Stimulated activated CD4-positive, alpha-beta T cell treated with anti-CD3 and anti-CD28 coated beads, TNF-alpha, amount 100 ng/mL, for 4 hours (primary cell): ENCODE data around the gene SMG1.
A peak's percentile ranks its signal among the peaks of the same experiment; 100 is the strongest.
"Not testable (repeated sequence)": the region's sequence is repeated elsewhere in the genome, so short reads cannot be mapped to it uniquely, and the experiment has no call there.

ENCODE experiments used
- DNase-seq, 3 experiments: peaks; one replicate each; pipeline ENCODE4 v3.0.0-alpha.2; 2020; ENCODE audit warnings: low read depth in 3 of 3

SMG1 gene

DNA sequence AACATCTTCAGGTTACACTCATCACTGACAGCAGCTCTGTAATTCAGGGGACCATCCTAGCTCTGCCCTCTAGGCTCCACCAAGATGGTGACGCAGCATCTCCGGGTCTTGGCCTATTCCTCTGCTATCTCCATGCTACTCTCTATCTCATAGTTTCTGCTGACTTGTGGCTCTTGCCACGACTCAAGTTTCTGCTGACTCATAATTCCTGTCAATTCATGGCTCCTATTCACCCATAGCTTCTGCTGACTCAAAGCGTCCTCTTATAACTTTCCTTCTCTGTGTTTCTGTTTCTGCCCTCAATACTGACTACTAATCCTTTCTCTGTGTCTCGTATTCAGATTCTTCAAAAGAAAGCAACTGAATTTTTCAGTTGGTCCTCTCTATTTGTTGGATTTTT lies 163.5 kb downstream of the SMG1 start:
- DNase-seq, result not testable (repeated sequence)

DNA sequence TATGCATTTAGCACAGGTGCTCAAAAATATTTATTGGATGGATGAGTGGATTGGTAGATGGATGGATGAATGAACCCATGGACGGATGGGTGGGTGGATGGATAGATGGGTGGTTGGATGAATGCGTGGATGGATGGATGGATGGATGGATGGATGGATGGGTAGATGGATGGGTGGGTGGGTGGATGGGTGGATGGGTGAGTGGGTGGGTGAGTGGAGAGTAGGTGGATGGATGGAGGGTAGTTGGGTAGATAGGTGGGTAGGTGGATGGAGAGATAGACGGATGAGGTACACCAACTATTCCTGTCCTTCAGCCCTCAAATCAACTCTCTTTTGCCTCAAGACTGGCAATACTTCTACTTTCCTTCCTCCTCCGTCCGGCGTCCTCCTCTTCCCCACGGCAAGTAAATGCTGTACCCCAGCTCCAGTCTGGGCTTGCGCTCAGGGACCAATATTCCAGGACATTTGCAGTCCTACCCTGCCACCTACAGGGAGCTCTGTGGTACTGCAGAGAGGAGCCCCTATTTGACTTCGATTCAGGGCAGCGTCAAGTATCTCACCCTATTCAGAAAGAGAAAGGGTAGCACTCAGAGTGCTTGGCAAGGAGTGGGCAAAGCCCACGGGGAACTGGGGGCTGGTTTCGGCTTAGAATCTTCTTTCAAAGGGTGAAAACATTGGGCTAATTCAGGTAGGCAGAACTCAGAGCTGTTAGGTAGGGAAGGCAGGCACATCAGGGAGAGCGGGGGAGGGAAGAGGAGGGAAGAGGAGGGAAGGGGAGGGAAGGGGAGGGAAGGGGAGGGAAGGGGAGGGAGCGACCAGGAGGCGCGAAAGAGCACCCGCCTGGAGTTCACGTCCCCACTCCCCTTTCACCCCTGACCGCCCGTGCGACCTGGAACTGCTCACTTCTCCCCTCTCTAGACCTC lies 166.3 kb downstream of the SMG1 start:
- peak in 2 of 3 experiments; percentile 15 to 22 for DNase-seq

DNA sequence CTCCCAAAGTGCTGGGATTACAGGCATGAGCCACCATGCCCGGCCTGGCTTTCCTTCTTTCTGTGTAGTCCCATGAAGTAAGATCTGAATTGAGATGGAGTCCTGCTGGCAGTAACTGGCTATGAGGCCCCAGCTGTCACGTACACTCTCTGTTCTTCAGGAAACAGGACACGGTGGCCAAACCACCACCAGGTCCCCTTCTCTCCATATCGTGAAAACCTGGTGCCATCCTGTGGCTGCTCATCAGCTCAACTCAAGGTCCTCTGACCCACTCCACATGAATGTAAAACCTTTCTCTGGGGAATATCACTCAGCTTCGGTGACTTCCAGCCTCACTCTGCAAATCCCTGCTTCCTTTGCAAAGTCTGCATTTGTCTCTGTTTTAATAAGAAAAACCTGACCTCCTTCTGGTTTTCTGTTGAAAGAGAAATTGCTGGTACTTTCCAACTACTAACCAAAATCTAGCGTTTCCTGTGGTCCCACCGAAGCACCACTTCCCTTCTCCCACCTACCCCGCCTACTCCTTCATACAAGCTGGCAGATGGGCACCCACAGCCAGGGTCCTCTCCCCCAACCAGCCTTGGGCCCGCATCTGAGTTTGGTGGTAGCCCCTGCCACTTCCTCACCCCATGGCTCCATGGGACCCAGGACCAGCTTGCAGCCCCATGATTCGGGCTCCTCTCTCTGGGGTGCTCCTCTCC lies 168.1 kb downstream of the SMG1 start:
- DNase-seq, result not testable (repeated sequence)

DNA sequence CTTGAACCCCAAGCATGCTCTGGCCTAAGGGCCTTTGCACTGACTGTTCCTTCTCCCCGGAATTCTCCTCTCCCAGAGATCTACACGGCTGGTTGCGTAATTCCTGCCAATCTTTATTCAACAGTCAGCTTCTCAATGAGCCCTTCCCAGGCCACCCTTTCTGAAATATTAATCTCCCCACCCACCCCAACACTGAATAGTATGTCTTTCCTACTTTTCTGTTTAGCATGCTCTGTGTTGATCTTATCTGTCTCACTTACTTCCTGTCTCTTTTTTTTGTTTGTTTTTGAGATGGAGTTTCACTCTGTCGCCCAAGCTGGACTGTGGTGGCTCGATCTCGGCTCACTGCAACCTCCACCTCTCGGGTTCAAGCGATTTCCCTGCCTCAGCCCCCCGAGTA lies 169.6 kb downstream of the SMG1 start:
- not testable (repeated sequence) for DNase-seq
